Stimulated activated CD8-positive, alpha-beta memory T cell treated with anti-CD3 and anti-CD28 coated beads, Interleukin-15, amount 100 ng/mL, for 4 hours (primary cell): Measurements from ENCODE around the gene EDN1.
A peak's percentile ranks its signal among the peaks of the same experiment; 100 is the strongest.

Experiments used
- DNase-seq, 2 donors: peaks; one replicate each; pipeline ENCODE4 v3.0.0-alpha.2; 2020; ENCODE audit warnings: low read depth in 2 of 2

EDN1 gene

DNA sequence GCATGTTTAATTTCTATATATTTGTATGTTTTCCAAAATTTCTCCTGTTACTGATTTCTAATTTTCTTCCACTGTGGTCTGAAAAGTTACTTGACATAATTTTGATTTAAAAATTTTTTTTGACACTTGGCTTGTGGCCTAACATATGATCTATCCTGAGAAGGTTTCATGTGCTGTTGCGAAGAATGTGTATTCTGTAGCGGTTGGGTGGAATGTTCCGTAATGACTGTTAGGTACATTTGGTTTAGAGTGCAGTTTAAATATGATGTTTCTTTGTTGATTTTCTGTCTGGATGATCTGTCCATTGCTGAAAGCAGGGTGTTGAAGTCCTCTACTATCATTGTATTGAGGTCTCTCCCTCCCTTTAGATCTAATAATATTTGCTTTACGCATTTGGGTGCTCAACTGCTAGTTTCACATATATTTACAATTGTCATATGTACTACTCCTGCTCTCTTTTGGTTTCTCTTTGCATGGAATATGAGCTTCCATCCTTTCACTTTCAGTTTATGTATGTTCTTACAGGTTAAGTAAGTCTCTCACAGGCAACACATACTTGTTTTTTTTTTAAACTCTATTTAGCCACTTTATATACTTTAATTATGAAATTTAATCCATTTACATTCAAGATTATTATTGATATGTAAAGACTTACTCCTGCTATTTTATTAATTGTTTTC, 19.5 kb upstream of the EDN1 start:
- DNase-seq = no peak

DNA sequence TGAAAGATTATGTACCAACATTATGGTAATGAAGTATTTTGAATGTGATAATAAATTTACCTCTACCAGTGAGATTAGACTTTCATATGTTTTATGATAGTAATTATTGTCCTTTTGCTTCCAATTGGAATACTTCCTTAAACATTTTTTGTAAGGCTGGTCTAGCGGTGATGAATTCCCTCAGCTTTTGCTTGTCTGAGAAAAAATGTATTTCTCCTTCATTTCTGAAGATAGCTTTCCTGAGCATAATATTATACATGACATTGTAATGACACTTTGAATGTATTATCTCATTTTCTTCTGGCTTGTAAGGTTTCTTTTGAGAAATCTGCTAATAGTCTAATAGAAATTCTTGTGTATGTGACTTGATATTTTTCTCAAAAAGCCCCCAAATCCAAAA, 18.6 kb upstream of the EDN1 start:
- no peak for DNase-seq

DNA sequence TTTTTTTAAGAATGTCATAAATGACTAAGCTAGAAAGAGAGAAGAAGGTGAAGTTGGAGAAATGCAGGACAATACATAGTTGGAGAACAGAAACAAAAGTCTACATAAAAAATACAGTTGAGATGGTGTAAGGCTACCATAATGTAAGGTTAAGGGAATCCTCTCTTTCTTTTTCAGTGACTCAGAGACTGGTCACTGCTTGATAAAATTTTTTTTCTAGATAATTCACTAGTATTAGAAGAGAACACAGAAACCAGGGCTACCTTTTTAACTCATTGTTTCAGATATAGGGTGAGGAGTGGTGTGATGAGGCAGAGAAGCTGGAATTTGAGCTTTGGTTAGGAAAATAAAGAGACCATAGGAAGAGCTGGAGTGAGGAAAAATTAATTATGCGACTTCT, 18.2 kb upstream of the EDN1 start:
- DNase-seq = no peak

DNA sequence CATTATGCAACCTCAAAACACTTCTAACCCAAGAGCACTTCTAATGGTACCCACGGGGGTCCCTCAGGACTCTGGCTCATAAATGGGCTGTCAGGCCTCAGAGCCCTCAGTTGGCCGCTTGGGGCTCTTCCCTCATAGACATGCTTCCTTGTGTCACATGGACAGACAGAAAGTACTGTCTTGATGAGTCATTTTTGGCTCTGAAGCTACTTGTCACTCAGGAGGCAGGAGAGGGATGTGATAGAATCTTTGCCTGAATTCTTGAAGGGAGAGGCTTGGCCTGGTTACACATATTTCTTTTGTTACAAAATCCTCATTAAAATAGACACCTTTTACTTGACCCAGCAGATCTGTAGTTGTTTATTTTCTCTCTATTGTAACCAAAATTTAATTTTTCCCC, 15.1 kb upstream of the EDN1 start:
- DNase-seq = no peak

DNA sequence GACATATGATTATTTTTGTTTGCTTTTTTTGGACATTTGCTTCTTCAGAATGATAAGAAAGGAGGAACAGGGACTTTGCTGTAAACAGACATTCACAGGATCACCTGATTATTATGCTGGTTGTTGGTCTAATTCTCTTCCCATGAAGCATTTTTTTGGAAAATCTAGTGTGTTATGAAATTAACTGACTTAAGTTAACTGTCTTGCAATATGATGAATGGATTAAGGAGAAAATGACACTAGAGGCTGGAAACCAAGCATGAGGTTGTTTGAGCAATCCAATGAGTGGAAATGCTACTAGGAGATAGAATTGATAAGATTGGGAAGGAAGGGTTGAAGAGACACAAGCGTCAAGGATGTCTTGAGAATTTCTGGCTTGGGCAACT, 13.2 kb upstream of the EDN1 start:
- DNase-seq = no peak

DNA sequence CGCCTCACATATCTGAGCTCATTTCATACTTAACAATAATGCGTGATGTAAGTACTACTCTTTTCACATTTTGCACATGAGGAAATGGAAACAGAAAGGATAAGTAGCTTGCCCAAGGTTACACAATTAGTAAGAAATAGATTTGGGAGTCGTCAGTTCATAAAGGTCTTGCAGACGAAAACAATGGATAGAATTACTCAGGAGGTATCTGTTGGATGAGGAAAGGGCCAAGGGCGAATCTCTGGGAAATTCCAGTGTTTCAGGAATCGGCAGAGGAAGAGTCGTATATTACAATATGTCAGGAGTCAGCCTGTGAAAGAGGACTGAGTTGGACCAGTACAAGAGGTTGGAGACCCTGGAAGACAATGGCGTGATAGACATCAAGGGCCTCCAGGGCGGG, 12.8 kb upstream of the EDN1 start:
- DNase-seq = no peak

DNA sequence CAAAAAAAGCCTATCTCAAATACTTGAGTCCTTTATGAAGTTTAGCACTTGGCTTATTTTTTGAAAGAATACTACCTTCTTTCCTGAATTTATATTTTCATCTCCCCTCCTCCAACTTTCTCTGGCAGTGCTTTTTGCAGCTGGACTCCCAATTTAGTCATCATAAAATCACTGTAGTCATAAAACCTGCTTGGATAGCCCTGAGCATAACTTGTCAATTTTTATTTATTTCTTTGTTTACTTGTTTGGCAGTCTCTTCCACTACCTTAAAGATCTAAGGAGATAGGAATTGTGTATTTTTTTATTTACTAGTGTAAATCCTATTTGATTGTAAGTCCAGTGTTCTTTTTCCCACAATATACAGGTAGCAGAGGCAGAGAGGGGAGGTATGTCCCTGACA, 11.2 kb upstream of the EDN1 start:
- no peak for DNase-seq

DNA sequence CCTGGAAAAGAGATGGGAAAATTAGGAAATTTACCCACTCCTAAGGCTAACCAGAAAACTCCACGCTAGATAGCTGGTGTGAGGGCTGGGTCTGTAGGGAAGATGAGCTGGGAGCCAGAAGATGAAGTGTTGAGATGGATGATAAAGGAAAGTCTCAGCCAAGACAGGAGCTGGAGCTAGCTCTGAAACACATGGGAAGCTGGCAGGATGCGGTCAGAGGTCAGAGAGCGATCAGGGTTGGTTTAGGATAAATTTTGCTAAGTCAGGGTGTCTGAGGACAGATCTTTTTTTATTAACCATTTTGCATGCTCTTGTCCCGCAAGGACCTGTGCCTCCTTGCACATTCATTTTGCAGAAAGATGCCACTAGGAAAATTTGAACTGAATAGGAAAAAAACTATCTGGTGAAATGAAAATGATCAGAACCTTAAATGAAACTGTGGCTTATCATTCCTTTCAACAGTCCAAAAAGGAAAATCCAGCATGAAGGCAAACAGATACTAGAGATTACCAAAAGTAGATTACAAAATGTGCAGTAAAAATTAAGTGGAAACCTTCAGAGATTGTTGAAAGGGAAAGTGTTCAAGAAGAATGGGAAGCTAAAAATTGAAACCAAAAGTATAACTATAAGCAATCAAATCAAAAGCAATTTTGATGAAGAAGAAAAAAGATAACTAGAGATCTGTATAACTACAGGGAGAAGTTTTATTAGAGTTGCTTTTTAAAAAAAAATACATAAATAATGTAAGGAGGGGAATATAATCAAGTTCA, 10.7 kb upstream of the EDN1 start:
- DNase-seq = no peak

DNA sequence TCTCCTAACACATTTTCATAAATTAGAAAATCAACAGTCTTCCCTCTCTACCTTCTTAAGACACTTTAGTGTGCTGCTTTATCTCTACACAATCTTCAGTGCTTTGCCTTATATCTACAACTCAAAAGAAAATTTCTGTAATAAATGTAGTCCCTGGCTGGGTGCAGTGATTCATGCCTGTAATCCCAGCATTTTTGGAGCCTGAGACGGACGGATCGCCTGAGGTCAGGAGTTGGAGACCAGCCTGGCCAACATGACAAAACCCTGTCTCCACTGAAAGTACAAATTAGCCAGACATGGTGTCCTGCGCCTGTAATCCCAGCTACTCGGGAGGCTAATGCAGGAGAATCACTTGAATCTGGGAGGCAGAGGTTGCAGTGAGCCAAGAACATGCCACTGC, 9.7 kb upstream of the EDN1 start:
- no peak for DNase-seq

DNA sequence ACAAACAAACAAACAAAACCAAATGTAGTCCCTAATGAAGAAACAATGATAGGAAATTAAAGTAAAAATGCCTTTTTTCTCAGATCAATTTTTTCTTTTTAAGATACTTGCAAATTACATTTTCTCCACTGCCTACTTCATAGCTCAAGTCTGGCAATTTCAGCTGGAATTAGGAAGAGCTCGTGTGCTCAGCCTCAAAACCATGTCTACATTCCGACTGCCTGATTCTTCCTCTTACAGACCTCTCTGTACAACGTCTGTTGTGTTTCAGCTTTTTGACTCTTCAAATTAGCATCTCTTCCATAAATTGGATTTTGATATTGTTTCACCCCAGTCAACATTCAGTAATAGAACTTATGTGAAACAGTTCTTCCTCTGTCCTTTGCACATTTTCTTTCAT, 9.3 kb upstream of the EDN1 start:
- no peak for DNase-seq

DNA sequence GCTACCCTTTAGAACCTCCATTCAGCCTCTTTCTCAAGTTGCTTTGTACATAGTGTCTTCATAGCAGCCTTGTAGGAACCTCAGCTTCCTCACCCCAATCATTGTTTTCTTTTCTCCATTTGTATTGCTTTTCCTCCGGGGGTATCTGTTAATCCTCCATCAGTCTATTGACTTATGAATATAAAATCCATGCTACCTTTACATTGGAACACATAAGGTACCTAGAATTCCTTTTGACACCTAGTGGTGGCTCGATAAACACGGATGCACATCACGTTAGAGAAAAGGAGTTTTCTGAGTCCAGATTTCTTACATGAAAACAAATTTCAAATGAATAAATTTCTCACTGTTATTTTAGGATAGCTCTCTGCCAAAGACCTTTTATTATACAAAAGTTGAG, 6.3 kb upstream of the EDN1 start:
- no peak for DNase-seq

DNA sequence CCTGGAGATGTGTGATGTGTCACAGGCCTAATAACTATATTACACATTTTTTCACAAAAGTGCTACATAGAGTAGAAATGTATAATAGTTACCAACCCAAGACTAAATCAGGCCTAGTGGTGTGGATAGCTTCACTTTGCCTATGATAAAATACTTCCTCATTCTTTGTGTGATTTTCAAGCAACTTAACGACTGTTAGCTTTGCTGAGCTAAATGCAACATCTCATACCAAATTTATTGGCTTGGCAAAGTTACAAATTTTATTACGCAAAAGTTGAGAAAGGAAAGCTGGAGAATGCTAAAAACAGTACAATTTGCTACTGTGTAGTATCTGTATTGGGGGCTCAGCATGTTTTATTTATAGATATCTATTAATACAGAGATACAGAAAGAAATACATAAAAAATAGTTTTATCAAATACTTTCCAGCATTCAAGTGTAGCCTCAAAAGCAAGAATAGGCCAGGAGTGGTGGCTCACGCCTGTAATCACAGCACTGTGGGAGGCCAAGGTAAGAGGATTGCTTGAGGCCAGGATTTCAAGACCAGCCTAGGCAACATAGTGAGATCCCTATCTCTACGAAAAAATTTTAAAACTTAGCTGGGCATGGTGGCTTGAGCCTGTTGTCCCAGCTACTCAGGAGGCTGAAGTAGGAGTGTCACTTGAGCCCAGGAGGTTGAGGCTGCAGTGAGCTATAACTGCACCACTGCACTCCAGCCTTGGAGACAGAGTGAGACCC, 3.6 kb upstream of the EDN1 start:
- DNase-seq = no peak

DNA sequence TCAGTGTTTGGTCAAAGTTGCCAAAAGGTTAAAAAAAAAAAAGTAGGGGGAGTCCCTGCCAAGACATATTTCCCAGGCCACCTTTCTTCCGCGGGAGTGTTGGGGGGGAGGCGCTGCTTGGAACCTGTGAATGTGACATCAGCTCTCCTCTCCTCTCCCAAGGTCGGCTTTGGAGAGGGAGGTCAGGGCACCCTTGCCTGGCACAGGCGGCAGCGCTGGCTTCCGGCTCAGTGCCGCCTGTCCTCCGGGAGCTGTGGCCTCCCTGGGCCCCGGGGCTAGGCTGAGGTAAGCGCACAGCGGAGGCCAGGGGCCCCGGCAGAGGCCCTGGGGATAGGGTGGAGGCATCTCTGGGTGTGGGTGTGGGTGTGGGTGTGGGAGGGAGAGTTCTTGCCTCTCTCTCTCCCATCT, 1.9 kb upstream of the EDN1 start:
- DNase-seq = no peak

DNA sequence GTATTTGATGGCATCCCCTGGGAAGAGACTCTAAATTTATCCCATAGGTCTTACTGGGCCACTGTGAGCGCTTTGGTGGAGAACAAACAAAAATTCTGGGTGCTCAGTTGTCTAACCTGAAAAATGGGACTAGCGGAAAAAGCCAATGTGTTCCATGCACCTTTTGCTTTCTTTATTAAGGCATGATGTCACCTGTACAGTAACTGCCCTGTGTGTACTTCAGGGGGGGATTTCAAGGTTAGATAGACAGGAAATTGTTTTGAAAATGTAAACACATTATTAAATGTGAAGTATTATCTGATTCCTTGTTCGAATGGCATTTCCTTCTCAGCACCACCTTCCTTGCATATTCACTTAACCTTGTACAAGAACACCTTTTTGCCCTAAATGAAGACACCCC, 1.2 kb upstream of the EDN1 start:
- no peak for DNase-seq

DNA sequence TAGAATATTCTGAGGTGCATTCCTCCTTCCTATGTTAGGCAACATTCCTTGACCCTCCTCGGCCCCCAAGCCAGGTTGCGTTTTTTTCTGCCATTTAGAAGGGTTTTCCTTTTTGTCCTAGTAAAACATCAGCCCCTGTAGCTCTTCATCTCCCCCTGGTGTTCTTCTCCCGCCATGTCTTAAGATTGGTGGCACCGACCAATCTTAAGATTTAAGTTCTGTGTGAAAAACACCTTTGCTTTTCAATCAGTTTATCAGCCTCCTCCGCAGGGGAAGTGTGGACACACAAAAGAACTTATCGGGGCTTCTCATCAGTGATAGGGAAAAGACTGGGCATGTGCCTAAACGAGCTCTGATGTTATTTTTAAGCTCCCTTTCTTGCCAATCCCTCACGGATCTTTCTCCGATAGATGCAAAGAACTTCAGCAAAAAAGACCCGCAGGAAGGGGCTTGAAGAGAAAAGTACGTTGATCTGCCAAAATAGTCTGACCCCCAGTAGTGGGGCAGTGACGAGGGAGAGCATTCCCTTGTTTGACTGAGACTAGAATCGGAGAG, 719 bp upstream of the EDN1 start:
- DNase-seq = peak in 1 of 2 donors; percentile 6

DNA sequence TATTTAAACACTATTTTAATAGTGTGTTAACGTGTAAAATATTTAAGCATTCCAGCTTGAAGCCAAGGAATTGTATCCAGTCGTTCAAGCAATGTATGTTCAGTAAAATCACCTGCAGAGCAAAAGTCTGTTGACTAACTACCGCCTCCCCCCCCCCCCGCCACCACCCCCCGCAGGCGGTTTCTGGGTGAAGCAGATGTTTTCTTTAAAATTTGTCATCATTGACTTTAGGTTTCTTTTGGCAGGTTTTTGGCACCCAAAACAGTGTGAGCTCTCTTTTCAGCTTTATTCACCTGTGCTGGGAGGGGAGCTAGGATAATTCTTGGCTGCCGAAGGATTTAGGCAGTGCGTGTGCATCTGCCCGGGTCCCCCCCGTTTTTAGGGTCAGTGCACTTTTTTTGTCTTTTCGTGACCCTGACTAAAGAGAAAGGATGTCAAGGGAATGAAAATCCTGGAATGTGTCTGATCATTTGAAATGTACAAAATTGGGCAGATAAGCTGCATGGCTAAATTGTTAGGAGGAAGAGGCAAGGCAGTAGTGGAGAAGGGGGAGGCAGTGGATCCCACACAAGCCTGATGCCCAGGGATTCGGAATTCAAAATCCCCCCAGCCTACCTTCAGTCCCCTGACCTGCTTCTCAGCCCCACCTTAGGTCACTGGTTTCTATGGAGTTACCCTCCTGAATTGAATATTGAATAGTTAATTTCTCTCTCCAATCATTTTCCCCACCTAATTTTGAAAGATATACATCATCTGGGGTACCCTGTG, 1.1 kb downstream of the EDN1 start:
- no peak for DNase-seq

DNA sequence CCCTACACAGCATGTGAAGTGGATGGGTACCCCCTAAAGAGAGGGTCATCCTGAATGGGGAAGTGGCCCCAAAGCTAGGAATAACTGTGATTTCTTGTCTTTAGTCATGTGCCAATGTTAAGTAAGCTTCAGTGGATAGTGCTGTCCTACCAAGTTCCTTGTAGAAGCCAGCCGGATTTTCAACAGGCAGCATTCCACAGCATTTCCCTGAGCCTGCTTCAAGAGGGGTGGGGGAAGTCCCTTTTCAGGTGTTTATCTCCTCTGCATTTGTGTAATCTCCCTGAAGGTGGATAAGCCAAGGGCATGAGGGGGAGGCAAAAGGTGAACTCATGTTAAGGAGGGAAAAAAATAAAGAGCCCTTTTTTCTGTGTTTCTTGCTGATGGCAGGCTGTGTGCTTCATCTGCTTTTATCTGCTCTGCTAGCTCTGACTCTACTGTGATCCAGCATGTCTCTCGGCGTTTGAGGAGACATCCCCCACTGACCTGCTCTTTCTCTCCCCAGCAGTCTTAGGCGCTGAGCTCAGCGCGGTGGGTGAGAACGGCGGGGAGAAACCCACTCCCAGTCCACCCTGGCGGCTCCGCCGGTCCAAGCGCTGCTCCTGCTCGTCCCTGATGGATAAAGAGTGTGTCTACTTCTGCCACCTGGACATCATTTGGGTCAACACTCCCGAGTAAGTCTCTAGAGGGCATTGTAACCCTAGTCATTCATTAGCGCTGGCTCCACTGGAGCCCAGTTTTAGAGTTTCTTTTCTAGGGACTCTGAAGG, 1.9 kb downstream of the EDN1 start:
- no peak for DNase-seq

DNA sequence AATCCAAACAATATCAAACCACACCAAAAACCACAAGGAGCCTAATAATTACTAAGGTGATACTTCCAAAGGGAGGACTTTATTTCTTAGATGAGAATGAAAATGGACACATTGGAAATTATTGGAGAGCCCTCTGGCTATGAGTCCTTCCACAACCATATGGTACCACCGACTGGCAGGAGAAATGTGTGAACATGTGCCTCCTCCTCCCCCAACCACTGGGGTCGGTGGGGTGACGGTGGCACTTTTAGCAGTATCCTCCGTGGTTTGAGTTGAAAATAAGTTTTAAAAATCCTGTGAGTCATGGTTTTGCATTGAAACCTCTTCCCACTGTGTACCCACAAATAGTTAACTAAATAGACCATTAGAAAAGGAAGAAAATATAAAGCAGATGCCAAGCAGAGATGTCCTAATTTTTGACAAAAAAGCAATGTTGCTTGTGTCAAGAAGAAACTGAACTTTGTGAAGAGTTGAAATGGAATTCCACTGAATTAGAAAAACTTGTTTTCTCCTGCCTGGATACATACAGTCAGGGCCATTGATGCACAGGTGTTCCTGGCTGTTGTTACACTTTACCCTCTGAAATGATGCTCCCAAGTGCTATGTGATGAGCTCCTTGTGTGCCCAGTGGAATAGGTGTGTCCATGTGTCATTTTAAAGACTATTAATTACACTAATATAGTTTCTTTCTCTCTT, 3.2 kb downstream of the EDN1 start:
- no peak for DNase-seq

DNA sequence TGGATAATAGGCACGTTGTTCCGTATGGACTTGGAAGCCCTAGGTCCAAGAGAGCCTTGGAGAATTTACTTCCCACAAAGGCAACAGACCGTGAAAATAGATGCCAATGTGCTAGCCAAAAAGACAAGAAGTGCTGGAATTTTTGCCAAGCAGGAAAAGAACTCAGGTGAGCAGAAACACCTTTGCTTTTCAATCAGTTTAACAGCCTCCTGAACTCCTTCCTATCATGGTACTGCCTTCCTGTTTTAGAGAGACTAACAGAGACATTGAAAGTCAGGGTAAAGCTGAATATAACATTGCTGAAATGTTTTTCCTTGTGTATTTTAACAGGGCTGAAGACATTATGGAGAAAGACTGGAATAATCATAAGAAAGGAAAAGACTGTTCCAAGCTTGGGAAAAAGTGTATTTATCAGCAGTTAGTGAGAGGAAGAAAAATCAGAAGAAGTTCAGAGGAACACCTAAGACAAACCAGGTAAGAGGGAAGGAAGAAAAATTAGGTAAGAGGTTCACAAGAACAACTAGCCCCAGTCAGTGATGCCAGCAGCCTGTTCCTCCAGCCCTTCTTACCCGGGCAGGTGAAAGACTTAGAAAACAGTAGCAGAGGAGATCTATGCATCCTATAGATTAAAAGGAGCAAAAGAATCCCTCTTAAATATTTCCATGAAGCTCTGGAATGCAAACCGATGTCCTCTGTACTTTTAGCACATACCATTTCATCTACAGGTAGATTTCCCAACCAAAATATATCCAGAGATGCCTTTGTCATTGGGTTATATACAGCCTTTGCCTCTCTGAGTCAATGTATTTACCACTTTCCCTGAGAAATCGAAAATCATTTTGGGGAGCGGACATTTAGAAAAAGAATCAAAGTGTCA, 4.0 kb downstream of the EDN1 start:
- no peak for DNase-seq
